Epithelial cell of proximal tubule (primary cell): Measurements from ENCODE around the gene ATRAID. TPM values are rescaled to one million over a fixed set of nuclear protein-coding genes. Genes with fewer than 3 reads are reported as not detected.

ENCODE experiments used
- DNase-seq: peaks from one replicate; pipeline ENCODE4 v3.0.0-alpha.2; 2011; ENCODE audit warnings: low read depth
- H3K4me3 ChIP-seq: 2 replicates; pipeline ENCODE4 v1.5.1; 2011; ENCODE audit warnings: low read depth, mild to moderate bottlenecking, low read length
- CTCF ChIP-seq: conservative IDR thresholded peaks from 2 replicates; pipeline ENCODE4 v1.5.1; 2012; ENCODE audit warnings: low read depth, mild to moderate bottlenecking, low read length
- total RNA-seq: library from RNA; depleted of rRNA; stranded (reverse); fragments of >200 nt; gene quantifications from 2 replicates; pipeline ENCODE4 v1.2.3, GENCODE V29; 2015

The ATRAID gene
- total RNA-seq, 1 donor from 2014 or later, result 90.3 TPM

- TF ChIP-seq CTCF, result no peak
- H3K4me3 ChIP-seq, result no peak overlapping the region
- DNase-seq, result no peak
Measured at GRCh38 chr2:27214941-27215340, 3.1 kb downstream of the ATRAID start.

- TF ChIP-seq CTCF, result no peak
- no peak for DNase-seq
- H3K4me3 ChIP-seq, result peak overlapping the region; percentile 87
Measured at GRCh38 chr2:27216416-27217137, 4.7 kb downstream of the ATRAID start.

GRCh38 chr2:27217173-27218121 is 5.6 kb downstream of the ATRAID start, which contains the start of gene CAD:
CAD (plus strand) TSS chr2:27217369; CDS start chr2:27217552, 183 bp downstream.
- TF ChIP-seq CTCF, result peak; percentile 28
- DNase-seq, result no peak

GRCh38 chr2:27218614-27219013 is 6.8 kb downstream of the ATRAID start:
- no peak for DNase-seq
- no peak for TF ChIP-seq CTCF
- H3K4me3 ChIP-seq, result no peak overlapping the region

More at GRCh38 chr2:27217173-27218121, 5.6 kb downstream of the ATRAID start, which contains the start of gene CAD:
- peak within 1 kb of the TSS; percentile 87 for H3K4me3 ChIP-seq

GRCh38 chr2:27219091-27219490 is 7.2 kb downstream of the ATRAID start:
- H3K4me3 ChIP-seq, result no peak overlapping the region
- TF ChIP-seq CTCF, result no peak
- DNase-seq, result no peak

GRCh38 chr2:27220091-27220490 is 8.2 kb downstream of the ATRAID start:
- H3K4me3 ChIP-seq, result no peak overlapping the region
- TF ChIP-seq CTCF, result no peak
- DNase-seq, result no peak
